Neural progenitor cell (in vitro differentiated cells): Measurements from ENCODE around the gene LAP3. TPM values are rescaled to one million over a fixed set of nuclear protein-coding genes. Genes with fewer than 3 reads are reported as not detected.

Experiments used
- DNase-seq: peaks from one replicate; pipeline ENCODE4 v3.0.0-alpha.2; 2016; ENCODE audit warnings: low spot score
- H2AFZ ChIP-seq: fragments of 200-600 bp; sonication (generic); replicated peaks from 2 replicates; pipeline ENCODE4 v1.6.1; 2016; ENCODE audit warnings: antibody characterized with exemption
- H3F3A ChIP-seq: fragments of 200-600 bp; sonication (generic); 2 replicates; pipeline ENCODE4 v1.6.1; 2016; ENCODE audit warnings: antibody characterized with exemption, low read depth
- H3K27ac ChIP-seq: fragments of 200-600 bp; sonication (generic); 2 replicates; pipeline ENCODE4 v1.5.1; 2016; ENCODE audit warnings: mild to moderate bottlenecking
- H3K27me3 ChIP-seq: fragments of 200-600 bp; sonication (generic); 2 replicates; pipeline ENCODE4 v1.6.1; 2016; ENCODE audit warnings: mild to moderate bottlenecking, moderate library complexity
- H3K36me3 ChIP-seq: fragments of 200-600 bp; sonication (generic); 2 replicates; pipeline ENCODE4 v1.5.1; 2016
- H3K4me1 ChIP-seq: fragments of 200-600 bp; sonication (generic); 2 replicates; pipeline ENCODE4 v1.6.1; 2016; ENCODE audit warnings: mixed run types
- H3K4me2 ChIP-seq: fragments of 200-600 bp; sonication (generic); 2 replicates; pipeline ENCODE4 v1.6.1; 2016
- H3K4me3 ChIP-seq: fragments of 200-600 bp; sonication (generic); 2 replicates; pipeline ENCODE4 v1.5.1; 2016
- H3K79me2 ChIP-seq: fragments of 200-600 bp; sonication (generic); 2 replicates; pipeline ENCODE4 v1.6.1; 2016; ENCODE audit warnings: low read depth
- H3K9ac ChIP-seq: fragments of 200-600 bp; sonication (generic); 2 replicates; pipeline ENCODE4 v1.6.1; 2016
- H3K9me3 ChIP-seq: fragments of 200-600 bp; sonication (generic); 2 replicates; pipeline ENCODE4 v1.5.1; 2016; ENCODE audit warnings: low read depth
- H4K20me1 ChIP-seq: fragments of 200-600 bp; sonication (generic); 2 replicates; pipeline ENCODE4 v1.6.1; 2016; ENCODE audit warnings: low read depth
- H3K27ac Mint-ChIP-seq: 3 replicates; pipeline ENCODE4 v1.8.0; 2021; ENCODE audit warnings: mixed read lengths
- H3K27me3 Mint-ChIP-seq: 2 replicates; pipeline ENCODE4 v1.8.0; 2022; ENCODE audit warnings: low read depth, mild to moderate bottlenecking, inconsistent platforms, moderate library complexity, mixed read lengths; ENCODE audit not compliant: insufficient read depth
- H3K36me3 Mint-ChIP-seq: 3 replicates; pipeline ENCODE4 v1.8.0; 2021; ENCODE audit warnings: mixed read lengths
- H3K4me1 Mint-ChIP-seq: 3 replicates; pipeline ENCODE4 v1.8.0; 2021; ENCODE audit warnings: mixed read lengths
- H3K4me3 Mint-ChIP-seq: 3 replicates; pipeline ENCODE4 v1.8.0; 2021; ENCODE audit warnings: mild to moderate bottlenecking, moderate library complexity, mixed read lengths
- H3K9me3 Mint-ChIP-seq: 3 replicates; pipeline ENCODE4 v1.8.0; 2020; ENCODE audit warnings: mixed read lengths
- EZH2 ChIP-seq: fragments of 200-600 bp; sonication (generic); IDR thresholded peaks from 2 replicates; pipeline ENCODE4 v1.6.1; 2017; ENCODE audit warnings: antibody characterized with exemption, mild to moderate bottlenecking, moderate library complexity
- EZH2phosphoT487 ChIP-seq: fragments of 200-600 bp; sonication (generic); IDR thresholded peaks from 2 replicates; pipeline ENCODE4 v1.6.1; 2017; ENCODE audit warnings: antibody characterized with exemption
- total RNA-seq: library from RNA; depleted of rRNA; stranded (reverse); fragments of >200 nt; gene quantifications from 2 replicates; pipeline ENCODE4 v1.2.3, GENCODE V29; 2015; ENCODE audit warnings: low replicate concordance
- TF ChIP-seq, protein P1 (sequence below): fragments of 200-600 bp; sonication (generic); IDR thresholded peaks from 2 replicates; pipeline ENCODE4 v1.5.1; 2017; ENCODE audit warnings: antibody characterized with exemption, mild to moderate bottlenecking

Gene LAP3
- total RNA-seq, 1 donor from 2014 or later: 58.3 TPM

DNA sequence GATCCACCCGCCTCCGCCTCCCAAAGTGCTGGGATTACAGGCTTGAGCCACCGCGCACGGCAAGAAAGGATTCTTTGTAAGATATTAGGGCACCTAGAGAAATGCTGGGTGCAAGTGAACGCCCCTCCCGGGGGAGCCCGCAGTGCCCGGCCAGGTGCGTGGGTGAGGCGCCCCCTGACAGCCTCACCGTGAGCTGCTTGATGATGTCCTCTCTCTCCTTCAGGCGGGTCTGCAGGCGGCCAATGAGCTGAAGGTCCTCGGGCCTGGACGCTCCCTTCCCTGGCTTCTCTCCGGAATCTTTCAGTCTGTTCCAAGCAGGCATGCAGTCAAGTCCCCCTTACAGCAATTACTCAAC is 59.3 kb downstream of the LAP3 start:
- Mint-ChIP-seq H3K4me1 (no peaks in the 10 kb centered on the region), H3K4me3 (no peak overlapping the region), H3K36me3 (peaks cover 14% of the 10 kb centered on the region), H3K27ac (no peak overlapping the region), H3K9me3 (no peaks in the 10 kb centered on the region), H3K27me3 (no peaks in the 10 kb centered on the region)
- Histone ChIP-seq H3K4me1 (peaks cover 6% of the 10 kb centered on the region), H2AFZ (no peak overlapping the region), H3K27ac (peak overlapping the region; percentile 17), H3K27me3 (no peaks in the 10 kb centered on the region), H4K20me1 (peaks cover 9% of the 10 kb centered on the region), H3K36me3 (peaks cover 6% of the 10 kb centered on the region), H3K4me3 (no peak overlapping the region), H3F3A (peaks cover 31% of the 10 kb centered on the region), H3K9ac (no peak overlapping the region), H3K79me2 (no peaks in the 10 kb centered on the region), H3K9me3 (no peaks in the 10 kb centered on the region), H3K4me2 (no peak overlapping the region)
- no peak for DNase-seq
- TF ChIP-seq, protein P1, sequence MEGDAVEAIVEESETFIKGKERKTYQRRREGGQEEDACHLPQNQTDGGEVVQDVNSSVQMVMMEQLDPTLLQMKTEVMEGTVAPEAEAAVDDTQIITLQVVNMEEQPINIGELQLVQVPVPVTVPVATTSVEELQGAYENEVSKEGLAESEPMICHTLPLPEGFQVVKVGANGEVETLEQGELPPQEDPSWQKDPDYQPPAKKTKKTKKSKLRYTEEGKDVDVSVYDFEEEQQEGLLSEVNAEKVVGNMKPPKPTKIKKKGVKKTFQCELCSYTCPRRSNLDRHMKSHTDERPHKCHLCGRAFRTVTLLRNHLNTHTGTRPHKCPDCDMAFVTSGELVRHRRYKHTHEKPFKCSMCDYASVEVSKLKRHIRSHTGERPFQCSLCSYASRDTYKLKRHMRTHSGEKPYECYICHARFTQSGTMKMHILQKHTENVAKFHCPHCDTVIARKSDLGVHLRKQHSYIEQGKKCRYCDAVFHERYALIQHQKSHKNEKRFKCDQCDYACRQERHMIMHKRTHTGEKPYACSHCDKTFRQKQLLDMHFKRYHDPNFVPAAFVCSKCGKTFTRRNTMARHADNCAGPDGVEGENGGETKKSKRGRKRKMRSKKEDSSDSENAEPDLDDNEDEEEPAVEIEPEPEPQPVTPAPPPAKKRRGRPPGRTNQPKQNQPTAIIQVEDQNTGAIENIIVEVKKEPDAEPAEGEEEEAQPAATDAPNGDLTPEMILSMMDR: no peak
- TF ChIP-seq EZH2phosphoT487: no peak
- no peak for TF ChIP-seq EZH2

DNA sequence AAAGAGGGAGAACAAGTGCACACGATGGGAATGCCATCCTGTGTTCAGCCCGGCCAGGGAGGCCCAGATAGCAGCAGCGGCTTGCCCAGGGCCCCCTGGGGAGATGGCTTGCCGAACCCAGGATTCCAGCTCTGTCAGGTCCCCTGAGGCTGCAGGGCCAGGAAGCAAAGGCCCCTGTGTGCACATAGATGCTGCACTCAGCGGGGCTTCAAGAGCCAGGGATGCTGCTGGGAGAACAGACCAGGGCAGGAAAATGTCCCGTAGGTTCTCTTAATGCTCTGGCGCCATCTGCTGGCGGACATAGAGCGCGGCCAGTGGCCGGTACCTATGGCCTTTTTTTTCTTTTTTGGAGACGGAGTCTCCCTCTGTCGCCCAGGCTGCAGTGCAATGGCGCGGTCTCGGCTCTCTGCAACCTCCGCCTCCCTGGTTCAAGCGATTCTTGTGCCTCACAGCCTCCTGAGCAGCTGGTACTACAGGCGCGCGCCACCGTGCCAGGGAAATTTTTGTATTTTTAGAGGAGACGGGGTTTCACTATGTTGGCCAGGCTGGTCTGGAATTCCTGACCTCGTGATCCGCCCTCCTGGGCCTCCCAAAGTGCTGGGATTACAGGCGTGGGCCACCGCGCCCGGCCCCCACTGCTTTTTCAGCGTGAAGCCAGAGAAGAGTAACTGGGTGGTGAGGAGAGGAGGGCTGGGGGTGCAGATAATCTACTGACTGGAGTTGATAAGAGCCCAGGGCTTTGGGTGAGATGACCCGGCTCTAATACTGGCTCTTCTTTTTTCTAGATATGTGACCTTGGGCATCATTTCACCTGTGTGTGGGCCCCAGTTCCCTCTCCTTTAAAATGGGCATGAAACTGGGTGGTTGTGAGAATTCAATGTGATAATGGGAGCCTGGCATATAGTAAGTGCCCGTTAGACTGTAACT is 60.0 kb downstream of the LAP3 start:
- TF ChIP-seq, protein P1: peak; percentile 94
- TF ChIP-seq EZH2phosphoT487 (no peak), EZH2 (no peak)

DNA sequence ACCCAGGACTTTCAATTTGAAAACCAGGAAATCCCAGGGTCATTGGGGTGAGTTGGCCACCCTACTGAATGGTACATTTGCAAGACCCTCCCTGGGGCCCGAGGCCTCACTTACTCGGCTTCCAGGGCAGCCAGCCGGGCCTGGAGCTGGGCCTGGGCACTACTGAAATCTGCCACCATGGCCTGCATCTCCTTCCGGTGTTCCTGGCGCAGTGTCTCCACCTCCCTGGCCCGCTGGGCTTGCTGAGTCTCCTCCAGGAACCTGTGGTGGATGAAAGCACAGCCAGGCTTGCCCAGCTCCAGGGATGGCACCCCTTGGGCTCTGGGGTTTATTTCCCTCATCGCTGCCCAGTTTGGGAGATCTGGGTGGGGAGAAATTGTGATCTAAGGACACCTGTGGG is 62.1 kb downstream of the LAP3 start:
- H3K4me3 Mint-ChIP-seq: no peak overlapping the region
- Histone ChIP-seq H3K79me2 (no peaks in the 10 kb centered on the region), H3K27ac (no peak overlapping the region), H3F3A (peaks cover 23% of the 10 kb centered on the region), H3K4me1 (no peaks in the 10 kb centered on the region), H3K27me3 (no peaks in the 10 kb centered on the region), H3K9me3 (no peaks in the 10 kb centered on the region), H3K36me3 (peaks cover 6% of the 10 kb centered on the region), H4K20me1 (peaks cover 4% of the 10 kb centered on the region), H3K4me3 (no peak overlapping the region), H3K9ac (no peak overlapping the region), H2AFZ (no peak overlapping the region), H3K4me2 (no peak overlapping the region)
- H3K9me3 Mint-ChIP-seq: peaks cover 14% of the 10 kb centered on the region
- no peak for DNase-seq
- peaks cover 21% of the 10 kb centered on the region for H3K36me3 Mint-ChIP-seq
- H3K27me3 Mint-ChIP-seq: no peaks in the 10 kb centered on the region
- peak overlapping the region; percentile 42 for H3K27ac Mint-ChIP-seq
- H3K4me1 Mint-ChIP-seq: no peaks in the 10 kb centered on the region
- TF ChIP-seq, protein P1: no peak
- TF ChIP-seq EZH2: no peak
- no peak for TF ChIP-seq EZH2phosphoT487

More for the DNA sequence above, 60.0 kb downstream of the LAP3 start:
- Mint-ChIP-seq H3K27ac (no peak overlapping the region), H3K4me1 (no peaks in the 10 kb centered on the region), H3K36me3 (peaks cover 11% of the 10 kb centered on the region), H3K4me3 (no peak overlapping the region), H3K27me3 (no peaks in the 10 kb centered on the region), H3K9me3 (no peaks in the 10 kb centered on the region)
- peak; percentile 90 for DNase-seq
- peaks cover 26% of the 10 kb centered on the region for H3F3A ChIP-seq
- no peaks in the 10 kb centered on the region for H3K27me3 ChIP-seq
- H3K4me2 ChIP-seq: no peak overlapping the region
- H3K4me1 ChIP-seq: peaks cover 6% of the 10 kb centered on the region
- H3K79me2 ChIP-seq: no peaks in the 10 kb centered on the region
- H3K9ac ChIP-seq: no peak overlapping the region
- H3K9me3 ChIP-seq: no peaks in the 10 kb centered on the region
- peaks cover 6% of the 10 kb centered on the region for H3K36me3 ChIP-seq
- peaks cover 9% of the 10 kb centered on the region for H4K20me1 ChIP-seq
- H3K27ac ChIP-seq: peak overlapping the region; percentile 17
- H2AFZ ChIP-seq: no peak overlapping the region
- no peak overlapping the region for H3K4me3 ChIP-seq
